Sigmoid colon (tissue), 7 donors: ENCODE results near the gene IL36RN. TPM values are rescaled to one million over a fixed set of nuclear protein-coding genes. Genes with fewer than 3 reads are reported as not detected.

Source experiments
- DNase-seq: peaks from one replicate; pipeline ENCODE4 v3.0.0-alpha.2; 2019
- H3K27ac ChIP-seq, 4 donors: fragments of 200-600 bp; sonication (generic); one replicate each; pipeline ENCODE4 v1.5.1; 2016 to 2019; ENCODE audit warnings: mild to moderate bottlenecking in 1 of 4
- H3K27me3 ChIP-seq, 3 donors: fragments of 200-600 bp; sonication (generic); one replicate each; pipeline ENCODE4 v1.5.1; 2019; ENCODE audit warnings: mild to moderate bottlenecking in 1 of 3
- H3K36me3 ChIP-seq, 4 donors: fragments of 200-600 bp; sonication (generic); one replicate each; pipeline ENCODE4 v1.5.1; 2016 to 2019
- H3K4me1 ChIP-seq, 4 donors: fragments of 200-600 bp; sonication (generic); one replicate each; pipeline ENCODE4 v1.5.1; 2017 to 2019
- H3K4me3 ChIP-seq, 4 donors: fragments of 200-600 bp; sonication (generic); one replicate each; pipeline ENCODE4 v1.5.1; 2017 to 2019; ENCODE audit warnings: mild to moderate bottlenecking in 2 of 4, moderate library complexity in 1 of 4
- H3K9me3 ChIP-seq, 4 donors: fragments of 200-600 bp in 3 of 4; sonication (generic) in 3 of 4; one replicate each; pipeline versions ENCODE4 v1.5.1 to v1.6.1; 2013 to 2019
- EP300 ChIP-seq, 4 donors: sonication (generic); formaldehyde crosslinking; IDR thresholded peaks; one replicate each; pipeline ENCODE4 v1.6.1; 2017; ENCODE audit warnings: antibody characterized with exemption in 4 of 4
- POLR2A ChIP-seq, 2 donors: fragments of 450-650 bp; IDR thresholded peaks; one replicate each; pipeline ENCODE4 v1.6.1; 2016; ENCODE audit warnings: antibody characterized with exemption in 2 of 2, mild to moderate bottlenecking in 2 of 2, moderate library complexity in 2 of 2
- POLR2AphosphoS5 ChIP-seq, 4 donors: sonication (generic); formaldehyde crosslinking; IDR thresholded peaks; one replicate each; pipeline ENCODE4 v1.6.1; 2017; ENCODE audit warnings: antibody characterized with exemption in 4 of 4
- WGBS, 2 donors: extraction: QIAGEN DNeasy Blood & Tissue Kit; methylation state at CpG; one replicate each; pipeline ENCODE4 v1.1.7; 2013; 5-methylcytosine and 5-hydroxymethylcytosine counted together
- intact Hi-C: fragments of 100-400 bp; cut with DNase I; formaldehyde crosslinking; loops from one replicate; pipeline ENCODE4 v1.15.1; 2023
- polyA plus RNA-seq, 3 donors: library from polyadenylated mRNA; stranded (reverse); fragments of 200-250 nt; gene quantifications; one replicate each; pipeline ENCODE4 v1.2.3, GENCODE V29; 2013
- total RNA-seq, 4 donors: library from RNA; depleted of rRNA; stranded (reverse); fragments of >200 nt; gene quantifications; one replicate each; pipeline ENCODE4 v1.1.0, GENCODE V29; 2016
- TF ChIP-seq, protein P1 (sequence below), 4 experiments: fragments of 450-650 bp in 3 of 4; fragments of 200-600 bp in 1 of 4; IDR thresholded peaks; one replicate each; pipeline ENCODE4 v1.5.1; 2016 to 2019; ENCODE audit warnings: antibody characterized with exemption in 4 of 4, mild to moderate bottlenecking in 3 of 4, moderate library complexity in 2 of 4
- donor health status: healthy with polysubstance abuse.
- donor health status: Bipolar disorder and iron deficiency.
- donor health status: healthy.

The IL36RN gene
- total and polyA plus RNA-seq, 7 donors, result 0.03 TPM; not detected in 6

DNA sequence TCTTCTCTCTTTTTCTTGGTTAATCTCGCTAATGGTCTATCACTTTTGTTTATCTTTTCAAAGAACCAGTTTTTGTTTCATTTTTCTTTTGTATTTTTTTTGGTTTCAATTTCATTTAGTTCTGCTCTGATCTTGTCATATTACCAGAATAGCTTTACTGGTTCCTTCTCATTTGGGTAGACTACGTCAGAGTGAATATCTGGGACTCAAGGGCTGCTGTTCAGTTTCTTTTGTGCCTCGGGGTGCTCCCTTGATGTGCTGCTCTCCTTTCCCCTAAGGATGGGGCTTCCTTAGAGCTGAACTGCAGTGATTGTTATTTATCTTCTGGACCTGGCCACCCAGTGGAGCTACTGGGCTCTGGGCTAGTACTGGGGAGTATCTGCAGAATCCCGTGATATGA, 39.0 kb downstream of the IL36RN start:
- no peaks in the 10 kb centered on the region for H3K4me1 ChIP-seq
- H3K27me3 ChIP-seq, result no peaks in the 10 kb centered on the region
- no peaks in the 10 kb centered on the region for H3K36me3 ChIP-seq
- intact Hi-C loops, result no loop called here
- DNase-seq, result no peak
- H3K9me3 ChIP-seq, result no peaks in the 10 kb centered on the region
- 71 to 78% methylated on average over 4 of the region's 4 CpGs for WGBS, 2 donors
- H3K27ac ChIP-seq, result no peak overlapping the region
- H3K4me3 ChIP-seq, result no peak overlapping the region
- TF ChIP-seq POLR2AphosphoS5 (IDR thresholded peaks at IDR 0.05), result no peak
- TF ChIP-seq, protein P1, sequence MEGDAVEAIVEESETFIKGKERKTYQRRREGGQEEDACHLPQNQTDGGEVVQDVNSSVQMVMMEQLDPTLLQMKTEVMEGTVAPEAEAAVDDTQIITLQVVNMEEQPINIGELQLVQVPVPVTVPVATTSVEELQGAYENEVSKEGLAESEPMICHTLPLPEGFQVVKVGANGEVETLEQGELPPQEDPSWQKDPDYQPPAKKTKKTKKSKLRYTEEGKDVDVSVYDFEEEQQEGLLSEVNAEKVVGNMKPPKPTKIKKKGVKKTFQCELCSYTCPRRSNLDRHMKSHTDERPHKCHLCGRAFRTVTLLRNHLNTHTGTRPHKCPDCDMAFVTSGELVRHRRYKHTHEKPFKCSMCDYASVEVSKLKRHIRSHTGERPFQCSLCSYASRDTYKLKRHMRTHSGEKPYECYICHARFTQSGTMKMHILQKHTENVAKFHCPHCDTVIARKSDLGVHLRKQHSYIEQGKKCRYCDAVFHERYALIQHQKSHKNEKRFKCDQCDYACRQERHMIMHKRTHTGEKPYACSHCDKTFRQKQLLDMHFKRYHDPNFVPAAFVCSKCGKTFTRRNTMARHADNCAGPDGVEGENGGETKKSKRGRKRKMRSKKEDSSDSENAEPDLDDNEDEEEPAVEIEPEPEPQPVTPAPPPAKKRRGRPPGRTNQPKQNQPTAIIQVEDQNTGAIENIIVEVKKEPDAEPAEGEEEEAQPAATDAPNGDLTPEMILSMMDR (IDR thresholded peaks at IDR 0.05), result no peak
- TF ChIP-seq EP300 (IDR thresholded peaks at IDR 0.05), result no peak
- no peak for TF ChIP-seq POLR2A (IDR thresholded peaks at IDR 0.05)

- intact Hi-C loops, result no loop called here
These were observed 39.5 kb downstream of the IL36RN start for GRCh38 chr2:113098532-113098931.

DNA sequence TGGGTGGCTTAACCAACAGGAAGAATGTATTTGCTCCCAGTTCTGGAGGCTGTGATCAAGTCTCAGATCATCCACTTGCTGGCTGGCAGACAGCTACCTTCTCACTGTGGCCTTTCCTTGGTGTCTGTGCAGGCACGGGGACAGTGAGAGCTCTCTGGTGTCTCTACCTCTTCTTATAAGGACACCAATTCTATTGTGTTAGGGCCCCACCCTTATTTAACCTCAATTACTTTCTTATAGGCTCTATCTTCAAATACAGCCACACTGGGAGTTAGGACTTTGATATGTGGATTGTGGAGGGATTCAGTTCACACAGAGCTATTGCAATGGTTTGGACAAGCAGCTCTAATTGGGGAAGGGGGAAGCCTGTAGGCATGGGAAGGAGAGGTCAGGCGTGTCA, 43.1 kb downstream of the IL36RN start:
- intact Hi-C loops, result no loop called here
- Histone ChIP-seq H3K36me3 (no peaks in the 10 kb centered on the region), H3K27ac (no peak overlapping the region), H3K4me3 (no peak overlapping the region), H3K9me3 (no peaks in the 10 kb centered on the region), H3K27me3 (no peaks in the 10 kb centered on the region), H3K4me1 (no peaks in the 10 kb centered on the region)
- WGBS, 2 donors, result 92 to 93% methylated on average over 2 of the region's 2 CpGs
- no peak for DNase-seq
- TF ChIP-seq, protein P1 (IDR thresholded peaks at IDR 0.05), result no peak
- TF ChIP-seq POLR2A (IDR thresholded peaks at IDR 0.05) (no peak), POLR2AphosphoS5 (IDR thresholded peaks at IDR 0.05) (no peak), EP300 (IDR thresholded peaks at IDR 0.05) (no peak)

More at GRCh38 chr2:113098532-113098931, 39.5 kb downstream of the IL36RN start:
- no peak overlapping the region for H3K27ac ChIP-seq
- H3K36me3 ChIP-seq, result no peaks in the 10 kb centered on the region
- no peak overlapping the region for H3K4me3 ChIP-seq
- H3K9me3 ChIP-seq, result no peaks in the 10 kb centered on the region
- no peaks in the 10 kb centered on the region for H3K4me1 ChIP-seq
- 88 to 96% methylated on average over 6 of the region's 6 CpGs for whole genome bisulfite sequencing, 2 donors
- no peaks in the 10 kb centered on the region for H3K27me3 ChIP-seq
- TF ChIP-seq, protein P1 (IDR thresholded peaks at IDR 0.05), result no peak
- TF ChIP-seq POLR2A (IDR thresholded peaks at IDR 0.05), result no peak
- no peak for TF ChIP-seq POLR2AphosphoS5 (IDR thresholded peaks at IDR 0.05)
- no peak for TF ChIP-seq EP300 (IDR thresholded peaks at IDR 0.05)
- DNase-seq, result no peak

- H3K9me3 ChIP-seq, result no peaks in the 10 kb centered on the region
These were observed 44.3 kb downstream of the IL36RN start for GRCh38 chr2:113103277-113103676.

More at GRCh38 chr2:113103277-113103676, 44.3 kb downstream of the IL36RN start:
- 93 to 94% methylated on average over 4 of the region's 4 CpGs for WGBS, 2 donors
- H3K4me3 ChIP-seq, result no peak overlapping the region
- H3K36me3 ChIP-seq, result no peaks in the 10 kb centered on the region
- TF ChIP-seq POLR2AphosphoS5 (IDR thresholded peaks at IDR 0.05), result no peak
- no peak for TF ChIP-seq POLR2A (IDR thresholded peaks at IDR 0.05)
- TF ChIP-seq, protein P1 (IDR thresholded peaks at IDR 0.05), result no peak
- no peak for TF ChIP-seq EP300 (IDR thresholded peaks at IDR 0.05)
- H3K27me3 ChIP-seq, result no peaks in the 10 kb centered on the region
- intact Hi-C loops, result no loop called here
- H3K27ac ChIP-seq, result no peak overlapping the region
- DNase-seq, result no peak
- no peaks in the 10 kb centered on the region for H3K4me1 ChIP-seq
